GM12891 (cell line): ENCODE measurements around the gene TSPAN9.

Source experiments
- DNase-seq: peaks from one replicate; pipeline ENCODE4 v3.0.0; 2011; ENCODE audit warnings: low spot score; ENCODE audit not compliant: insufficient read length
- FAIRE-seq: peaks from 2 replicates; lab custom pipeline; 2011; peaks lifted over from hg19 to GRCh38; lab: Jason Lieb, UNC
- PAX5 ChIP-seq: IDR thresholded peaks from 2 replicates; pipeline ENCODE4 v1.6.1; 2011; ENCODE audit warnings: low read length, moderate library complexity, mild to moderate bottlenecking; ENCODE audit not compliant: insufficient read depth, severe bottlenecking
- POLR2A ChIP-seq: IDR thresholded peaks from 2 replicates; pipeline ENCODE4 v1.6.1; 2011; ENCODE audit warnings: low read depth, low read length, control low read depth
- POLR2AphosphoS5 ChIP-seq: IDR thresholded peaks from 2 replicates; pipeline ENCODE4 v1.6.1; 2011; ENCODE audit warnings: low read depth, low read length, control low read depth
- POU2F2 ChIP-seq: IDR thresholded peaks from 2 replicates; pipeline ENCODE4 v1.6.1; 2011; ENCODE audit warnings: low read depth, mild to moderate bottlenecking, control low read depth, low read length, moderate library complexity
- SPI1 ChIP-seq: IDR thresholded peaks from 2 replicates; pipeline ENCODE4 v1.6.1; 2011; ENCODE audit warnings: low read depth, low read length, control low read depth
- TAF1 ChIP-seq: IDR thresholded peaks from 2 replicates; pipeline ENCODE4 v1.6.1; 2011; ENCODE audit warnings: low read depth, low read length, control low read depth

Gene TSPAN9

DNA sequence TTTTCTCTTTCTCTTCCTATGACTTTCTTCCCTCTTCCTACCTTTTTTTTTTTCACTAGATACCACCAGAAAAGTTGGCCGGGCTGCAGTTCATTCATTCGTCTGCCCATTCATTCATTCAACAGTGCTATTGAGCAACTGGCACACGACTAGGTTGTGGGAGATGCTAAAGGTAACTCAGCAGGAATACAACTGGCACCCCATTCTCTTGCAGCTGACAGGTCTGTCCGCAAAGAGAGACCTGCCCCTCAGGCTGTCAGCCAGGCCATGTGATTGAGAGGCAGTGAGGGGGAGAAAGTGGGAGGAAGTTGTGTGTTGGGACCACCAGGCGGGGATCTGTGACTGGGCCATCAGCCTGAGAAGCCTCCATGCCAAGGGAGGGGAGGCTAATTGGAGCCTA is 105.2 kb downstream of the TSPAN9 start:
- TF ChIP-seq SPI1 (no peak), POU2F2 (no peak), POLR2A (no peak), POLR2AphosphoS5 (no peak), PAX5 (no peak), TAF1 (no peak)
- DNase-seq (no peak), FAIRE-seq (no peak)

DNA sequence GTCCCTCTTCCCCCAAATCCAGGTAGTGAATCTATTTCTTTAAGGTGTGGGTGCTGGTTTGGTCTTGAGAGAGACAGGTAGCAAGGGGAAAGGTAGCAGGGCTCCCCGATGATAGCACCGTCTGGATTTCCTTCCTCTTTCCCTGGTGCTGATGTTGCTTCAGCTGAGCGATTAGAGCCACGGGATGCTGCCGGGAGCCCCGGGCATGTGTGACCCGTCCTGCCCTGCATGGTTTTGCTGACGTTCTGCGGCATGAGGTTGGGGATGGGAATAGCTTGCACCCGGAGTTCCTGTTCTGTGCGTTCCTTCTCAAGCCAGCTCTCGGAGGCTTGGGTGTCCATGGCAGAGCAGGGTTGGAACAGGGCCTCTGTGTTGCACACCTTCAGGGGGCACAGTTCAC is 107.3 kb downstream of the TSPAN9 start:
- TF ChIP-seq POLR2AphosphoS5 (no peak), POLR2A (no peak), POU2F2 (no peak), SPI1 (no peak), TAF1 (no peak), PAX5 (no peak)
- DNase-seq: no peak
- FAIRE-seq: no peak

DNA sequence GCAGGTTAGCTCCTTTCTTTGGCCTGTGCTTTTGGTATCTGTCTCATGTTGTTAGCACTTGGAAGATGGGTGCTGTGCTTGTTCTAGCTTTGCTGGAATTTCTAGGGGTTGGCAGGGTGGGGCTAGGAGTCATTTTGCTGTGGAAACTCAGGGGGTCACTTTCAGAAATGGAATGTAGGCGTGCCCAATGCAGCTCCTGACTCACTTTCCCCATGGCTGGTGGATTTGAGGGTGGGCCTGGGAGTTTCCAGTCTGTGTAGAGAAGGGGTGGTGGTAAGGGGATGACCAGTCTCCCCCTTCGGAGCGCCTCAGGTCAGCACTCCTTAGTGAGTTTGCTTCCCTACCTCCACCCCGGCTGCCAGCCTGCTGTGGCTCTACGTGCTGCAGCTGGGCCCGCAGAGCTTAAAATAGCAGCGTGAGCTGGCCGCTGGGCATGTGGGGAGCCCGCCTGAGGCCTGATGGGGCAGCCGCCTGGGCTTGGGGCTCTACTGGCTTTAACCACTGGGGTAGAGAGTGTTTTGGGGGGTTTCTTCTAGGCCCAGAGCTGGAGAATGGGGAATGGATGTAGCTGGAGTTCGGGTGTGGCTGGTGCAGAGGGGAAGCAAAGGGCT is 108.2 kb downstream of the TSPAN9 start:
- no peak for TF ChIP-seq POU2F2
- TF ChIP-seq POLR2AphosphoS5: no peak
- no peak for TF ChIP-seq TAF1
- TF ChIP-seq SPI1: no peak
- TF ChIP-seq POLR2A: no peak
- no peak for TF ChIP-seq PAX5
- no peak for DNase-seq
- no peak for FAIRE-seq

DNA sequence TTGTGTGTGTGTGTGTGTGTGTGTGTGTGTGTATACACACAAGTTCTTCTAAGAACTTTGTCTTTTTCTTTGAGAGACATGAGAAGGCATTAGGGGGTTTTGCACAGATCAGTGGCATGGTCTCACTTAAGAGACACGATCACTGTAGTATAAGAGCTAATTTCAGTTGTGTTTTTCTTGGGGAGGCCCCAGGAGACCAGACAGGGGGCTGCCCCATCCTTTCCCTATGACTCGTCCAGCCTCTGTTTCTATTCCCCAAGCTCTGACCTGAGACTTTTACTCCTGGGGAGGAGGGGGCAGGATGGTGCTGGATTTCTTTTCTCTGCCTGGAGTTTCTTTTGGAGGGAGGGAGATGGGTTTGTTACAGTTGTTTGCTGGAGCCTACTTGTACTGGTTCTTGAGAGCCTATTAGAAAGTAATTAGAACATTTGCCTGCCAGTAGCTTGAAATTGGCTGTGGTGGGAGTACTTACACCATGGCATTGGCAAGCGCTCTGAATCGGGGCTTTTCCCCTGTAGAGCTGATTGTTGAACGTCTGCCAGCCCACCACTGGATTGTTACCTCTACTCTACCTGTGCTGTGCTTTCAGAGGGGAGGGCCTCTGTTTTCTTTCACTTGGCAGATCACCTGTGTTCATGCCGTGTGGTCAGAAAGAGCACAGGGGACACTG is 109.5 kb downstream of the TSPAN9 start:
- FAIRE-seq (peak; percentile 9), DNase-seq (no peak)
- TF ChIP-seq SPI1: no peak
- TF ChIP-seq TAF1: no peak
- TF ChIP-seq POU2F2: no peak
- TF ChIP-seq POLR2AphosphoS5: no peak
- no peak for TF ChIP-seq PAX5
- TF ChIP-seq POLR2A: no peak

DNA sequence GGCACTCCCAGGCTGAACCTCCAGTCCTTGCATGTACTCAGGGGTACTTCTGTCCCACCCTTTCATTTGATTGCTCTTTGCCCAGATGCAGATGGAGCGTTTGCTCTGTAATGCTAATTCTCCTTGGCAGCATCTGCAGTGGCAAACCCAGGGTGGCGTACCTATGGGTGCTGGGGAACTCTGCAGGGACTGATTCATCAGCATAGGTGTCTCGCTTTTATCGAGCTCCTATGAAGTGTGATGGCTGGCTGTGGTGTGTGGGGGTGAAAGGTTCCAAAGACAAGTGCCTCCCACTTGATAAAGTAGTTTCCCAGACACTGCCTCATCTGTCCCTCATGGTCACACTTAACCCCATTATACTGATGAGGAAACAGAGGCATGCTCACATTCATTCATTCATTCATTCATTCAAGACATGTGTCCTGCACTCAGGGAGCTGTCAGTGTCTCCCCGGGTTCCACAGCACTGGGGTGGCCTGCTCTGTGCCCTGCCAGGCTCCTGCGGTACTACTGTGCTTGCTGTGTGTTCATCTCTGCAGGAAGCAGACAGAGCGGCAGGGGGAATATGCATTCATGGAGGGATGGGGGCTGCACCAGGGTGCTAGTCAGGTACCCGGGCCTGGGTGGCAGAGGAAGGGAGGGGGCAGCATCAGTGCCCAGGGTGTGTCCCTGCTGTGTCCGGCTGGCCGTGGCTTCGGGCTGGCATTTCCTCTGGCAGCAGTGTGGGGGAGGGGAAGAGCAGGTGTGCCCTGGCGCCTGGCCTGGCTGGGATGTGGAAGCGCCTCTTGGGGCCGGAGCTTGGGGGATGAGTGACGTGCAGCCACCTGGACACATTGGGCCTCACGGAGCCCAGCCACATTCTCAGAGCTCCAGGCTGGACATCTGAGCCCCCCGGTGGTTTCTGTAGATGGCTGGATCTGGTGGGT is 110.9 kb downstream of the TSPAN9 start:
- no peak for FAIRE-seq
- TF ChIP-seq POLR2A (no peak), PAX5 (no peak), POLR2AphosphoS5 (no peak), SPI1 (no peak), TAF1 (no peak)
- DNase-seq: no peak

DNA sequence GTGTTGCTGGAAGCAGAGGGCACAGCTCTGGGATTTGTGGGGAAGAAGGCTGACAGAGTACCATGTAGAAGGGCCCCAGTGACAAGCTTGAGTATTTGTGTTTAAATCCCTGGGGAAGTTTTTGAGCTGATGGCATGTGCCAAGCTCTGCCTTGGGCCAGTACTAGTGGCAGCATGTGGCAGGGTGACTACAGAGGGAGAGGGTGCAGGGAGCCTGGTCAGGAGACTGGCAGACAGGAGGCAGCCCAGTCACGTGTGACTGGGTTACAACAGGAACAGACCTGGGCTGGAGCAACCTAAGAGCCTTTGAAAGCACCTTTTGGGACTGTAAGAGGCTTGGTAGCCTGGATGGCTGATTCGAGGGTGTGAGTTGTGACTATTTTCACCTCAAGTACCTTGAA is 112.1 kb downstream of the TSPAN9 start:
- no peak for FAIRE-seq
- no peak for DNase-seq
- TF ChIP-seq SPI1 (no peak), POU2F2 (no peak), POLR2AphosphoS5 (no peak), POLR2A (no peak), PAX5 (no peak), TAF1 (no peak)

DNA sequence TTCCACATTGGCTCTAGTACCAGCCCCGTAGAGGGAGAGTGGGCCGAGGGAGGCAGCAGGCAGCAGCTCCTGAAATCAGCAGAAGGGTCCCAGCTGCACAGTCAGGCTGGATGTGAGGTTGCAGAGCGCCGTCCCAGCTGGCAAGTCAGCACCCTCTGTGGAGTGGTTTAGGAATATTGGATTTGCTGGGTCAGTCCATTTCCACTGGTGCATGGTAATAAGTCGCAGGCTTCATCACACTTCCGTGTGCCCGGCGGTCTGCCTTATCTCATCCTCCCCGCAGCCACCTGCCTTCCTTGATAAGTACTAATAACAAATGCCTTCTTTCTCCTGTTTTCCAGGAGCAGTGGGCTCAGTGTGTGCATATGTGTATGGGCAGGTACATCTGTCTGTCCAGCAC is 112.9 kb downstream of the TSPAN9 start:
- no peak for FAIRE-seq
- no peak for DNase-seq
- TF ChIP-seq POLR2A: no peak
- TF ChIP-seq SPI1: no peak
- TF ChIP-seq POLR2AphosphoS5: no peak
- no peak for TF ChIP-seq POU2F2
- no peak for TF ChIP-seq PAX5
- no peak for TF ChIP-seq TAF1

DNA sequence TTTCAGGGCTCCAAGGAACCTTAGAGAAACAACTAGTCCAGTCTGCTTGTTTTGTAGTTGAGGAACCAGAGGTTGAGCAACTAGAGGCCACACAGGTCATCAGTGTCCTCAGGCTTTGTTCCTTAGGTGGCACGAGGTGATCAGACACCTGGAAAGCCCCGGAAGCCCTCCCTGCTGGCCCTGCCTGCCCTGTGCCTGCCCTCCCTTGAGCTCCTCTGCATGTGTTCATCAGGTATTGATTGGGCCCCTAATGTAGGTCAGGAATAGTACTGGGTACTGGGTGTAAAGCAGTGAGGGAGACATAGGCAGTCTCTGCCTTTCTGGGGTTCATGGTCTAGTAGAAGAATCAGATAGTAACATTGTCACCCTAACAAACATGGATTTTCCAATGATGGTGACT is 114.3 kb downstream of the TSPAN9 start:
- TF ChIP-seq SPI1: no peak
- no peak for TF ChIP-seq PAX5
- TF ChIP-seq TAF1: no peak
- TF ChIP-seq POU2F2: no peak
- TF ChIP-seq POLR2AphosphoS5: no peak
- no peak for TF ChIP-seq POLR2A
- no peak for DNase-seq
- no peak for FAIRE-seq

DNA sequence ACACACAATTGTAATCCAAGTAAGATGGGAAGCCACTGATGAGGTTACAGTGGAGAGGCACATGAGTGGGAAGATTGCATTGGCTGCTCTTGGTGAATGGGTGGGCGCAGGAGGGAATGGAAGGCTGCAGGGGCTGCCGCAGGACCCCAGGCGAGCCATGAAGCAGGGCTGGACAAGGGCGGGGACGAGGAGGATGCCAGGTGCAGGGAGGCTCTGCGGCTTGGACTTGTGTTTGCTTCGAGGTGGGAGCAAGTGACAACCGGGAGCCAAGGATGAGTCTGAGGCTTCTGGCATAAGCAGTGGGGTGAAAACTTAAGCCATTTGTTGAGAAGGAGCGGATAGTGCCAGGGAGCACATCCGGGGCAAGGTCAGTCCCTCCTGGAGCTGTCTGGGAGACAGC is 115.0 kb downstream of the TSPAN9 start:
- TF ChIP-seq POU2F2: no peak
- TF ChIP-seq POLR2AphosphoS5: no peak
- no peak for TF ChIP-seq TAF1
- TF ChIP-seq POLR2A: no peak
- TF ChIP-seq SPI1: no peak
- no peak for TF ChIP-seq PAX5
- FAIRE-seq: no peak
- no peak for DNase-seq
